HG02623 (cell line): Measurements from ENCODE around the gene RNF180.
"Not testable (repeated sequence)": the region's sequence is repeated elsewhere in the genome, so short reads cannot be mapped to it uniquely, and the experiment has no call there.

Source experiments
- ATAC-seq: cut with Tn5 transposase; IDR thresholded peaks from one replicate; pipeline ENCODE4 v1.9.1; 2021; ENCODE audit warnings: moderate library complexity; ENCODE audit not compliant: unreplicated experiment

RNF180 gene

DNA sequence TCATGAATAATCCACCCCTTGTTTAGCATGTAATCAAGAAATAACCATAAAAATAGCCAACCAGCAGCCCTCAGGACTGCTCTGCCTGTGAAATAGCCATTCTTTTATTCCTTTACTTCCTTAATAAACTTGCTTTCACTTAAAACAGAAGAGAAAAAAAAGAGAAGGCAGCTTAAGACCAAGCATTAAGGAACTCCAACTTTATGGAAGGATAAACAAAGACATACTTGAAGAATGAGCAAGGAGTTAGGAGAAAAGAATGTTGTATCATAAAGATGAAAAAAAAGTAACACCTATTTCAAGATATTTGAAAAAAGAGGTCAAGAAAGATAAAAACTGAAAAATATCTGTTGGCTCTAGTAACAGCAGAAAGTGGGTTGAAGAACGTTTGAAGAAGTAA, 107.6 kb downstream of the RNF180 start:
- ATAC-seq = no peak

DNA sequence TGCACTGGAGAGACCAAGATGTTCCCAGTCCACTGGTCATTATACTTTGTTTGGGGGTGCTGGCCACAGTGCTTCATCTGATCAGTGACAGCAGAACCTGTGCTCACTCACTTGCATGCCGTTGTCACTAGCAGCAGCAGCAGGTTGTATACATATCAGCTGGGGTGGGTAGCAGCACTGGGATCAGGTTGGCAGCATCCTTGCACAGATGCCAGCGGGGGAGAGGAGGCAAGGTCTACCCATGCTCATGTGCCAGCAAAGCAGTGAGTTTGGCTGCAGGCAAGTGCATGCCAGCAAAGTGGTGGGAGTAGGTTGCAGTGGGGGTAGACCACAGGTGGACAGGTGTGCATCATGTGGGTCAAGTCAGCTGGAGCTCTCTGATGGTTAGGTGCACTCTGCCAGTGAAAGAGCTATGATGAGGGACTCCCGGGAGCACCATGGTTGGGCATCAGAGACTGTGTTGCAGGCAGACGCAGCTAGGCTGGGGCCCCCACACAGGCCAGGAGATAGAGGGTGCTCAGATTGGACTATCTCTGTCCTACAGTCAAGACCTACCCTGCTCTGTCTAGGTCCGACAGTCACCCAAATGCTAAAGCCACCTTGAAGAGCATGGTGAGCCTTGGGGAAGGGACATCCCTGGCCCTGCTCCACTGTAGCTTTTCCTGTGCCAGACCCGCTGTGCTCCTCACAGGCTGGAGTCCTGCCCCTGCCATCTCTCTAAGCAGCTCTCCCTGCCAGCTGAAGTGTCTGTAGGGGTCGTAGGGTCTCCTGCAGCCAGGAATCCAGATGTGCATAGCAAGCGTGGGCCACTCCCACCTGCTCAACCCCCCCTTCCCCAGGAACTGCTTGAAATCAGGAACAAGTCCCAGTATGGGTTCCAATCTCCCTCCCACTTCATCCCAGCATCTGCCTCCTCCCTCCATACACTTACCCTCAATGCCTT, 119.8 kb downstream of the RNF180 start:
- no peak for ATAC-seq

DNA sequence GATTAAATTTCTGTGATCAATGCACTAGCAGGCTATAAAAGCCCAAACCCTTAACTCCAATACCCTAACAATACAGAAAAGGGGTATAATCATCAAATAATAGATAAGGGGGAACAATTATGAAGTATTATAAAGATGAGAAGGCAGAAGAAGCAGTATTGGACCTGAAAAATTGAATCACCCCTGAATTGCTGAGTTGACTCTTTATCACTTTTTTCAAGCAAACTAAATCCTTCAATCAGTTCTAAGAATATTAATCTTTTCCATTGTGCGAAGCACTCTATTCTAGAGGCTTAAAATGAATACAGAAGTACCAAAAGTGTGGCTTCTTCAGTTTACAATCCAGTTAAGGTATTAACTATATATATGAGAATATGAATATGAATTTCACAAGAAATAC, 120.7 kb downstream of the RNF180 start:
- no peak for ATAC-seq

DNA sequence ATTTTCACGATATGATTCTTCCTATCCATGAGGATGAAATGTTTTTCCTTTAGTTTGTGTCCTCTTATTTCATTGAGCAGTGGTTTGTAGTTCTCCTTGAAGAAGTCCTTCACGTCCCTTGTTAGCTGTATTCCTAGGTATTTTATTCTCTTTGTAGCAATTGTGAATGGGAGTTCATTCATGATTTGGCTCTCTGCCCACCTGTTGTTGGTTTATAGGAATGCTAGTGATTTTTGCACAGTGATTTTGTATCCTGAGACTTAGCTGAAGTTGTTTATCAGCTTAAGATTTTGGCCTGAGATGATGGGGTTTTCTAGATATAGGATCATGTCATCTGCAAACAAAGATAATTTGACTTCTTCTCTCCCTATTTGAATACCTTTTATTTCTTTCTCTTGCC, 122.9 kb downstream of the RNF180 start:
- ATAC-seq = not testable (repeated sequence)

DNA sequence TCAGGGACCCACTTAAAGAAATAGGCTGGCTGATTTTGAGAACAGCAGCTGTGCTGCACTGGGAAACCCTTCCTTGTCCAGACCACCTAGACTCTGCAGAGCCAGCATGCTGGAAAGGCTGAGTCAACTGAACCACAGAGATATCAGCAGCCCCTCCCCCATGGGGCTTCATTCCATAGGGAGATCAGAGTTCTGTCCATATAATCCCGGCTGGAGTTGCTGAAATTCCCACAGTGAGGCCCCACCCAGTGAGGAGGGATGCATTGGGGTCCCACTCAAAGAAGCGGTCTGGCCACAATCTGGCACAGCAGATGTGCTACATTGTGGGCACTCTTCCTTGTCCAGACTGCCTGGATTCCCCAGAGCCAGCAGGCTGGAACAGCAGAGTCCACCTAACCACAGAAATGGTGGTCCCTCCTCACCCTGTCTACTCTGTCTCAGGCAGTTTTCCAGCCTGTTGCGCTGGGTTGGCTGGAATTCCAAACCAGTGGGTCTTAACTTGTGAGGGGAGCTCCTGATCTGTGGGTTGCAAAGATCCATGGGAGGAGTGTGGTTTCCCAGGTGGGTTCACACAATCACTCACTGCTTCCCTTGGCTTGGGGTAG, 127.1 kb downstream of the RNF180 start:
- ATAC-seq = no peak

DNA sequence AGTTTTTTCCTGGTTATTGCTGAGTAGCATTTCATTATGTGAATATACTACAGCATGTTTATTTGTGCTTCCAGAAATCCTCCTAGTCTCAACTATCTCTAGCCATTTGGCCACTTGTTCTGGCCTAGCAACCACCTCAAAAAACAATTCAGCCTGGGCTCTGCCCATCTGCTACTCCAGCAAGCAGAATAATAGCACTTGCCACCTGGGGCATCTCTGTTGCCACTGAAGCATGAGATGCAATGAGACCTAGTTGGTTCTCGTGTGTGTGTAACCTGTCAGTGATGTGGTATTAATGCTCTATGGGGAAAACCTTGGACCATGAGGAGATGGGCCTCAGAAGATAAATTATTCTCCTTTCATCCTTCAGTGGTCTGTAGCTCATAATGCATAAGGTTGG, 129.5 kb downstream of the RNF180 start:
- no peak for ATAC-seq

DNA sequence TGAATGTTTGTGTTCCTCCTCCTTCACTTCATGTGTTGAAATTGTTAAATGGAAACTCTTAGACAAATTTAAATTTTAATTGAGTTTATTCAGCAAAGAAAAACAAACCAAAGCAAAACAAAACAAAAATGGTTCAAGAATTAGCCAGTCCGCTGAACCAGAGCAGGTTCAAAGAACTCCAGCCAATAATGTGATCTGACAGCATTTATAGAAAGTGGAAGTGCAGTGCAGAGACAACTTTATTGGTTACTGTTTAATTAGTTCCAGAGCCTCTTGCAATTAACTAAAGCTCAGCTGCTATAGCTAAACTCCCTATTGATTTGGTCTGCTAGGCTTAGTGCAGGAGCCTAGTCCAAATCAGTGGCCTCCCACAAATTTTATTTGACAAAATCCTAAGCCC, 132.9 kb downstream of the RNF180 start:
- no peak for ATAC-seq

DNA sequence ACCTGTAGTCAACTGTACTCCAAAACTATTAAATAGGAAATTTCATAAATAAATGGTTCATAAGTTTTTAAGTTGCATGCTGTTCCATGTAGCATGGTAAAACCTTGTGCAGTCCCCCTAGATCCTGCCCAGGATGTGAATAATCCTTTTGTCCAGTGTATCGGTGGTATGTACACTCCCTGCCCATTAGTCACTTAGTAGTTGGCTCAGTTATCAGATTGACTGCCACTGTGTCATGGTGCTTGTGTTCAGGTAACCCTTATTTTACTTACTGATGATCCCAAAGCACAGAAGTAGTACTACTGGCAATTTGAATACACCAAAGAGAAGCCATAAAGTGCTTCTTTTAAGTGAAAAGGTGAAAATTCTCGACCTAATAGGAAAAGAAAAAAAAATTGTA, 134.2 kb downstream of the RNF180 start:
- no peak for ATAC-seq

DNA sequence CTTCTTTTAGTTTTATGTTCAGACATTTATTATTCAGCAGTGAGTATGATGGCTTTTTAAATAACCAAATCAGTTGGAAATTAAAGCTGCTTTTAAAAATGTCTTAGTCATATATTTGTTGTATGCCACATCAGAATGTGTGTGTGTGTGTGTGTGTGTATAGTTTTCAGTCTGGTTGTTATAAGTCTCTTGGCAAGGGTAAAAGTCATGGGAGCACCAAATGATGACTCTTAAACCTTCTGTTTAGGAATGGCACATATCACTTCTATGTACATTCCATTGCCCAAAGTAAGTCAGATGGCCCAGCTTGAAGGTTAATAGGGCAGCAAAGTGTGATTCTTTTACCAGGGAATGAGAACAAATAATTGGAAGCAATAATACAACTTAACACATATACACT, 135.9 kb downstream of the RNF180 start:
- no peak for ATAC-seq

DNA sequence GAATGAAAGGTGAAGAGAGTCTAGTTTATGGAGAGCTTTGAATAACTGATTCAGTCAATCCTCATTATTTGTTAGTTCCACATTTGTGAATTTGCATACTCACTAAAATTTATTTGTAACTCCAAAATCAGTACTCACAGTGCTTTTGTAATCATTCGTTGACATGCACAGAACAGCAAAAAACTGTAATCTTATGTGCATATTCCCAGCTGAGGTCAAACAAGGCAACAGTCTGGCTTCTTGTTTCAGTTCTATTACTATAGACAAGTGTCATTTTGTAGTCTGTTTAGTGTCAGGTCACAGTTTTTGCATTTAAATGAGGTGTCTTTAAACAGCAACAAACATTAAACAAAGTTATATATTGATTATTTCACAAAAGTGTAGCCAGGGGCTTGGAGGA, 142.5 kb downstream of the RNF180 start:
- no peak for ATAC-seq

DNA sequence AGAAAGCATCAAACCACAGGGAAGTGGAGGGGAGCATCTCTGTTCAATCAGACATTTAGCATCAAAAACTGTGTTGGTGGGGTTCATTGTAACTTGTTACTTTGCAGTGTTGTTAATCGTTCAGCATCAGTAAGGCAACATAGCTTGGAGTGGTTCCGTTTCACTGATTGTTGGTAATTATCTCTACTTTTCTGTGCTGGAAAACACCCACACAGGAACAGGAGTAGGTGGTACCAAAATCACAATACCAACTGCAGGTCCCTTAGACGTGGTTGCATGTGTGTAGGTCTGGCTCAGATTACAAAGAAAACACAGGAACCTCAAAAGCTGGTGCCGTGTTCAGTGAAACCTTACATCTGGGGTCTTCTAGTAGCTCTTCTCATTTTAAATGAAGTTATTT, 146.8 kb downstream of the RNF180 start:
- ATAC-seq = no peak

DNA sequence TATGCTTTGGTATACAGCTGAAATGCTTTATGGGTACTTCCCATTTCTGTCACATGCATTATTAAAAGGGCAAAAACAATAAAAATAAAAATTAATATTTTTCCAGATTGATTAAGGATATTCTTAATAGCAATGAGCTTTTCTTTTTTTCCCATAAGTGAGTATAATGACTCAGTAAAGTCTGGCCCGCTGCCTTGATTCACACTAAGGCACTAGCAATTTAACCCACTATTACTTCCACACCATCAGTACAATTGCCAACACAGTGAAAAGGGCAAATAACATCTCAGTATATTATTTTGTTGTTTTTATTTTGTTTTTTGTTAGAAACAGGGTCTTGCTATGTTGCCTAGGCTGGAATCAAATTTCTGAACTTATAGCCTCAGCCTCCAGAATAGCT, 150.1 kb downstream of the RNF180 start:
- ATAC-seq = no peak

DNA sequence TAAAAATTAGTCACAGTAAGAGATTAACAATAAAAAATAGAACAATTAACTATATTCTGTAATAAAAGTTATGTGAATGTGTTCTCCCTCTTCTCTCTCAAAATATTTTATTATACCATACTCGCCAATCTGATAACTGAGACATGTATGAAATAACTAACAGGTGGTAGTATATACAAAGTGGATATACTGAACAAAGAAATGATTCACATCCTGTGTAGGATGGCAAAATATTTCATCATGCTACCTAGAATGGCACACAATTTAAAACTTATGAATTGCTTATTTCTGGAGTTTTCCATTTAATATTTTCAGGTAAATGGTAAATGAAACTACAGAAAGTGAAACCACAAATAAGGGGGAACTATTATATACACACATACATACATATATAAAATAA, 152.5 kb downstream of the RNF180 start:
- ATAC-seq = no peak

DNA sequence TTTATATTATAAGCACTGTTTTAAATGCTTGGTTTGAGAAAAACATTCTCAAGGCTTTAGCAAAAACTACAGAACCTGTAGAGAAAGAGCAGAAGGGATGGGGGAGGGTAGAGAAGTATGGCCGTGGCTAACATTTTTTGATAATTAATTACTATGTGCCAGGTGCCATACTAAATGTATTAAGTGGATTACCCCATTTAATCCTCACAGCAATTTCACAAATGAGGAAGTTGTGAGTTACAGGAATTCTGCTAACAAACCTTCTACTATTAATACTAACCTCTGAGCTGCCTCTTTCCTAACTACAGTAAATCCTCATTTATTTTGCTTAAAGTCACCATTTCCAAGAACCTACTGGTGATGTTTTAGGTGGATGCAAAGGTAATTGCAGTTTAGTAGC, 157.9 kb downstream of the RNF180 start:
- ATAC-seq = no peak

DNA sequence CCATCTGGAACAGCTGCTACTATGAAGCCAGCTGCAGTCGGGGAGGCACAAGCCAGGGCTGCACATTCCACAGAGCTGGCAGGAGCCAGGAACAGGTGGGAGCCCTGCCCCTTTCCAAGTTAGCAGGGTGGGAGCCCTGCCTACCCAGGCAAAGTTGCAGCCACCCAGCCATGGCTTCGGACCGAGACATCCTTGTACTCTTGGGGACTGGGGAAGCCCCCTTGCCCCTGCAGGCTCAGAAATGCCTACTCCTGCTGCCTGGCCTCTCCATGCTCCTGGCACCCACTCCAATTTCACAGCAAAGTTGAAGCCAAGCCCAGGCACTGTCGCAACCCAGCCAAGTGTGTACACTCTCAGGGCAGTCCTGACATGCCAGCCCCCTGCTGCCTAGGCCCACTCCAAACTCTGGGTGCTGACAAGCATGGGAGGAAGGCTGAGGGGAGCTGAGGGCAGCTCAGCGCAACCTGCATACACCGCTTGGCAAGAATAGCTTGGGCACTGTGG, 165.1 kb downstream of the RNF180 start:
- no peak for ATAC-seq

DNA sequence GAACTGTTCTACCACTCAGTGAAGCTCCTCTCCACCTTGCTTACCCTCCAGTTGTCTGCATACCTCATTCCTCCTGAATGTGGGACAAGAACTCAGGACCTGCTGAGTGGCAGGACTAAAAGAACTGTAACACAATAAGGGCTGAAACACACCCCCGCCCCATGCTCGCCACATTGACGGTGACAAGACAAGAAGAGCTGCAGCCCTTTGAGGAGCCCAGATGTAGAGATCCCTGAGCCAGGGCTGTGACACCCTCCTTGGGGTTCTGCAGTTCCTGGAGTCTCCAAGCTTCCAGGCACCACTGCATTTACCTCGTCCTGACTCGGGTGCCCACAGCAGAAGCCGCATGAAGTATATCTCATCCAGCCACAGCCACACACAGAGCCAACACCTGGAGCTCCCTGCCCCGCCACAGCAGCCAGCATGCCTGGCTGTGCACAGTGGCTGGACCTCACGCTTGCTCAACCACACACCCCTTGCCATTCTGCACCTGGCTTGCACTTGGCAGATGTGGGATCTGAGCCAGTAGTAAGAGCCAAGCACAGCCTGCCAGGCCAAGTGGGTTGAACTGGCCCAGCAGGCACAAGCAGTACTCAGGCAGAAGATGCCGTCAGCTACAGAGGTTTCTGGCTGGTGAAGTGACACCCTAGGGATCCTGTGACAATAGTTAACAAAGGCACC, 166.1 kb downstream of the RNF180 start:
- ATAC-seq = no peak

DNA sequence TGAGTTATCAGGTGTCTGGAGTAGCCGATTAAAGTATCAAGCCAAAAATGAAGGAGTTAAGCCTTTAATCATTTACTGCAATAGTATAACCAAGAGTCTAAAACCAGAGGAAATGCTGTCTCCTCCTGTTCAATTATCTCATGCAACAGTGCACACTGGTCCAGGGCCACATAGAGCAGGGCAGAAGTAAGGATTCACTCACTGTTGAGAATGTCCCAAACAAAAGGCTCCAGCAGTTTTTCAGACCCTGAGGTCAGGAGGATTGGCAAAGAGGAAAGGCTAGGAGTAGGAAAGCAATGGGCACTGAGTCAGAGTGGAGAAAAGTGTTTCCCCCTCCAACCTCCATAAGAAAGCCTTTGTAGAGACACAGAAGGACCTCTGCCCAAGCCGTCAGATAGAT, 168.2 kb downstream of the RNF180 start:
- ATAC-seq = no peak

DNA sequence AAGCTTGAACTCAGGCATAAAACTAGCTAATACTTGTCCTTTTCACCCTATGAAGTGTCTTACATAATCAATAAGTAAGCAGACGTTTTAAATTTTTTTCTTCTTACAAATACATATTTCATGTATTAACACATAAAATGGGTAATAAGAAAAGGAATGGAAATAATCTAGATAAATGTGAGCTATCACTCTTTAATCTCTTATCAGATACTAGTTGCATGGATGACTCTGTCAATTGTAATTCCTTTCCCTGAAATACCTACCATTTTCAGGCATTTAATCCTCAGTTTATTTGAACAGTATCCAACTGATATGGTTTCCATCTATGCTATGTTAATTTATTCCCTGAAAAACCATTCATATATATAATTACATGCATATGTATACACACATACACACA, 174.1 kb downstream of the RNF180 start:
- ATAC-seq = no peak

DNA sequence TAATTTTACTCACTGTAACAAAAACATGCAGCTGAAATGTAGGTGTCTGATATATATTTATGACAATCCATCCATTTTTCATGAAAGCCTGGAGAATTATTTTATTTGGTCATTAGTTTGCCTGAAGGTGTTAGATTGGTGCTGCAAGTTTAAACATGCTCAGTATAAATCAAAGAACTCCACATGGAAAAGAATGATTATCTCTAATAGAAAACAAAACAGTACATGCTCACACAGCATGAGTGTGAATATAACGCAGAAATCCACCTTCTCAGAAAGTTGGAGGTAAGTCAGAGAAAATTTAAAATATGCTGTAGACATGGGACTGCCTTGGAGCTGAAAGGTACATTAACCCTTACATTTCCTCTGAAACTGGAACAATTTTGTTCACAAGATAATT, 174.7 kb downstream of the RNF180 start:
- ATAC-seq = no peak

DNA sequence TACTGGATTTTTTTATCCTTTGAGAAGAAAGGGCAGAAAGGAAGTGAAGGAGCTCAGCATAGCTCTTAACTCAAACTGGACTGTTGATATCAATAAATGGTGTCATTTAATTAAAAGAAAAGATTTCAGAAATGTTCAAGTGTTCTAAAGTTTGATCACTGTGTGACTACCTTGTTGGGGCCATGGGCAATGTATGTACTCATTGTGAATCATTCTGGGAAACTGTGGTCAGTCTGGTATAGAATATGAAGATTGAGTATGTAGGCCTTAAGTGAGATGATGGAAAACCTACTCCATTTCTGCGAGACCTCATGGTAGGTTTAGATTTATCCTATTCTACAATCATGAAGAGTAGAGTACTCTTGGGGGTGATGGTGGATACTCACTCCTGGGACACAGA, 175.7 kb downstream of the RNF180 start:
- no peak for ATAC-seq

DNA sequence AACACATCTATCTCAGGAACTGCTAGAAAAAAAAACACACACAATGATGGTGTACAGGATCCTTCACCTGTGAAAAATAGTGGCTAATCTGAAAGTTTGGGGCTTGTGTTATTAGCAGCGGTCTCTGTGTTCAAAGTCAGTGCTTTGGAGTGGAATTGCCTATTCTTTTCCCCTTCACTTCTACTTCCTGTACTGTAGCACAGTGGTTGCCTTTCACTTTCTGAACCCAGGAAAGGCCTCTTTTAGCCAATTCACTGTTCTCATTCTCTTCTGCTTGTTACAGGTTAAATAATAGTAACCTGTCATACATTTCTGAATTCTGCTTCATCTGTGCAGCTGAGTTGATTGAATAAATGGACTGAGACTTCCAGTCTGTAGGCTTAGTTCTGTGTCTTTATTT, 178.9 kb downstream of the RNF180 start:
- ATAC-seq = no peak

DNA sequence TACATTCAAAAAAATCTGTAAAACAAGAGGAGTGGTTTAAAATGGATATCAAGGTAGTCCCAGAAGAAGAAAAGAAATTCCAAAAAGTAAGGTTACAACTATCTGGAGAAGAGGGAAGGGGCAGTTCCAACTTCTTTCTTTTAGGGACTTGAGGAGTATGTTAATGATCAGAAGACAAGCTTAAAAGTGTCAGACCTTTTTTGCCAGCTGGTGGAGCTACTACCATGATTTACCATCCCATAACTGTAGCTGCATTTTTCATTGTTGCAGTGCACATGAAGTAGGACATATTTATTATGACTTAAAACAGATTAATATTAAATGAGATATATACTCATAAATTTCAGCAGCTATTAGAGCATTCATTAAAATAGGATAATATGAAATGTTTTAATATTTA, 181.7 kb downstream of the RNF180 start:
- no peak for ATAC-seq
